Measurements from ENCODE around the gene ZBED5. TPM values are rescaled to one million over a fixed set of nuclear protein-coding genes. Genes with fewer than 3 reads are reported as not detected.
"Not testable (repeated sequence)": the region's sequence is repeated elsewhere in the genome, so short reads cannot be mapped to it uniquely, and the experiment has no call there.

Gene ZBED5
- total RNA-seq, 2 experiments from 2014 or later = 34.9 to 35.5 TPM

- no peak for ATAC-seq
- CTCF ChIA-PET = no interaction called here
- Mint-ChIP-seq H3K9me3 (ENCODE audit: low read depth) (peaks cover 2% of the 10 kb centered on the region), H3K27me3 (no peaks in the 10 kb centered on the region), H3K4me1 (no peaks in the 10 kb centered on the region), H3K36me3 (peaks cover 7% of the 10 kb centered on the region), H3K4me3 (no peak overlapping the region), H3K27ac (no peak overlapping the region)
- DNase-seq = no peak
These were observed 13.1 kb downstream of the ZBED5 start for GRCh38 chr11:10844796-10845195.

- Mint-ChIP-seq H3K4me3 (no peak overlapping the region), H3K36me3 (peaks cover 4% of the 10 kb centered on the region)
These were observed 13.5 kb downstream of the ZBED5 start for GRCh38 chr11:10844356-10844755.

GRCh38 chr11:10838881-10839280 is 19.0 kb downstream of the ZBED5 start:
- H3K4me1 Mint-ChIP-seq = no peaks in the 10 kb centered on the region
- no peak overlapping the region for H3K4me3 Mint-ChIP-seq
- no peaks in the 10 kb centered on the region for H3K9me3 Mint-ChIP-seq (ENCODE audit: low read depth)
- no peak overlapping the region for H3K27ac Mint-ChIP-seq
- CTCF ChIA-PET = interaction anchor here (1.6 kb wide), 1 partner anchor 15 kb away, joined by 4 read pairs; no protein-coding TSS in a partner anchor
- no peak for DNase-seq
- H3K36me3 Mint-ChIP-seq = peaks cover 2% of the 10 kb centered on the region
- ATAC-seq = no peak
- H3K27me3 Mint-ChIP-seq = no peaks in the 10 kb centered on the region

More at GRCh38 chr11:10844356-10844755, 13.5 kb downstream of the ZBED5 start:
- Mint-ChIP-seq H3K27ac (no peak overlapping the region), H3K27me3 (no peaks in the 10 kb centered on the region), H3K9me3 (ENCODE audit: low read depth) (peaks cover under 1% of the 10 kb centered on the region), H3K4me1 (no peaks in the 10 kb centered on the region)
- CTCF ChIA-PET = no interaction called here
- no peak for ATAC-seq
- DNase-seq = no peak

- no peak for DNase-seq
- Mint-ChIP-seq H3K27me3 (no peaks in the 10 kb centered on the region), H3K4me1 (no peaks in the 10 kb centered on the region), H3K9me3 (ENCODE audit: low read depth) (no peaks in the 10 kb centered on the region), H3K4me3 (no peak overlapping the region), H3K36me3 (peaks cover 2% of the 10 kb centered on the region), H3K27ac (no peak overlapping the region)
- CTCF ChIA-PET = interaction anchor here (1.6 kb wide), 1 partner anchor 16 kb away, joined by 4 read pairs; no protein-coding TSS in a partner anchor
- no peak for ATAC-seq
These were observed 19.8 kb downstream of the ZBED5 start for GRCh38 chr11:10838083-10838482.

- H3K4me1 Mint-ChIP-seq; H3K9me3 Mint-ChIP-seq (ENCODE audit: low read depth); H3K36me3 Mint-ChIP-seq; H3K27me3 Mint-ChIP-seq; CTCF ChIA-PET; H3K27ac Mint-ChIP-seq; ATAC-seq; H3K4me3 Mint-ChIP-seq; DNase-seq: not testable (repeated sequence)
These were observed 21.0 kb downstream of the ZBED5 start for GRCh38 chr11:10836884-10837283.

- CTCF ChIA-PET = no interaction called here
- no peak for ATAC-seq
- no peak overlapping the region for H3K27ac Mint-ChIP-seq
- H3K9me3 Mint-ChIP-seq (ENCODE audit: low read depth) = no peaks in the 10 kb centered on the region
- no peaks in the 10 kb centered on the region for H3K27me3 Mint-ChIP-seq
- no peaks in the 10 kb centered on the region for H3K4me1 Mint-ChIP-seq
- H3K36me3 Mint-ChIP-seq = peaks cover 2% of the 10 kb centered on the region
- H3K4me3 Mint-ChIP-seq = no peak overlapping the region
- no peak for DNase-seq
These were observed 28.7 kb downstream of the ZBED5 start for GRCh38 chr11:10829139-10829538.

- H3K9me3 Mint-ChIP-seq (ENCODE audit: low read depth) = no peaks in the 10 kb centered on the region
These were observed 29.5 kb downstream of the ZBED5 start for GRCh38 chr11:10828402-10828801.

GRCh38 chr11:10824888-10825287 is 33.0 kb downstream of the ZBED5 start:
- H3K27ac Mint-ChIP-seq = no peak overlapping the region
- H3K4me1 Mint-ChIP-seq = no peaks in the 10 kb centered on the region
- no peaks in the 10 kb centered on the region for H3K9me3 Mint-ChIP-seq (ENCODE audit: low read depth)
- H3K27me3 Mint-ChIP-seq = no peaks in the 10 kb centered on the region
- ATAC-seq = no peak
- H3K36me3 Mint-ChIP-seq = peaks cover 2% of the 10 kb centered on the region
- CTCF ChIA-PET = no interaction called here
- H3K4me3 Mint-ChIP-seq = no peak overlapping the region
- no peak for DNase-seq

More at GRCh38 chr11:10828402-10828801, 29.5 kb downstream of the ZBED5 start:
- CTCF ChIA-PET = no interaction called here
- peaks cover 2% of the 10 kb centered on the region for H3K36me3 Mint-ChIP-seq
- no peaks in the 10 kb centered on the region for H3K4me1 Mint-ChIP-seq
- ATAC-seq (no peak), DNase-seq (no peak)
- H3K27me3 Mint-ChIP-seq = no peaks in the 10 kb centered on the region
- H3K4me3 Mint-ChIP-seq = no peak overlapping the region
- H3K27ac Mint-ChIP-seq = no peak overlapping the region

GRCh38 chr11:10823152-10823579 is 34.7 kb downstream of the ZBED5 start:
- ATAC-seq = no peak
- no peak overlapping the region for H3K27ac Mint-ChIP-seq
- no peaks in the 10 kb centered on the region for H3K27me3 Mint-ChIP-seq
- H3K4me3 Mint-ChIP-seq = no peak overlapping the region
- H3K4me1 Mint-ChIP-seq = no peaks in the 10 kb centered on the region
- peaks cover 2% of the 10 kb centered on the region for H3K36me3 Mint-ChIP-seq
- CTCF ChIA-PET = no interaction called here
- no peaks in the 10 kb centered on the region for H3K9me3 Mint-ChIP-seq (ENCODE audit: low read depth)
- no peak for DNase-seq

- ATAC-seq; H3K9me3 Mint-ChIP-seq (ENCODE audit: low read depth); H3K27ac Mint-ChIP-seq; H3K4me1 Mint-ChIP-seq; H3K4me3 Mint-ChIP-seq; H3K27me3 Mint-ChIP-seq; CTCF ChIA-PET; DNase-seq; H3K36me3 Mint-ChIP-seq: not testable (repeated sequence)
These were observed 35.4 kb downstream of the ZBED5 start for GRCh38 chr11:10822491-10822890.

- H3K36me3 Mint-ChIP-seq = peaks cover 1% of the 10 kb centered on the region
- DNase-seq = no peak
- H3K4me3 Mint-ChIP-seq = no peak overlapping the region
- ATAC-seq = no peak
- peaks cover 4% of the 10 kb centered on the region for H3K27me3 Mint-ChIP-seq
- H3K9me3 Mint-ChIP-seq (ENCODE audit: low read depth) = no peaks in the 10 kb centered on the region
- CTCF ChIA-PET = no interaction called here
- no peak overlapping the region for H3K27ac Mint-ChIP-seq
- peaks cover 6% of the 10 kb centered on the region for H3K4me1 Mint-ChIP-seq
These were observed 39.3 kb downstream of the ZBED5 start for GRCh38 chr11:10818594-10818993.

- Mint-ChIP-seq H3K9me3 (ENCODE audit: low read depth) (no peaks in the 10 kb centered on the region), H3K27me3 (peaks cover 4% of the 10 kb centered on the region), H3K4me3 (no peak overlapping the region), H3K36me3 (peaks cover 6% of the 10 kb centered on the region), H3K4me1 (peaks cover 18% of the 10 kb centered on the region), H3K27ac (no peak overlapping the region)
- ATAC-seq (no peak), DNase-seq (no peak)
- CTCF ChIA-PET = no interaction called here
These were observed 43.9 kb downstream of the ZBED5 start for GRCh38 chr11:10813945-10814344.

GRCh38 chr11:10809373-10810160 is 48.3 kb downstream of the ZBED5 start:
- peak overlapping the region; percentile 99 for H3K27ac Mint-ChIP-seq
- DNase-seq (peak; percentile 65), ATAC-seq (peak; percentile 18)
- peak overlapping the region; percentile 86 for H3K4me3 Mint-ChIP-seq
- CTCF ChIA-PET = interaction anchor here (0.7 to 5.3 kb wide), 19 partner anchors 11 to 507 kb away, joined by 3 to 38 read pairs (median 3); partner anchors contain the start of genes CTR9, RNF141 and ZBED5
- H3K27me3 Mint-ChIP-seq = peaks cover 4% of the 10 kb centered on the region
- H3K4me1 Mint-ChIP-seq = peaks cover 42% of the 10 kb centered on the region
- no peaks in the 10 kb centered on the region for H3K9me3 Mint-ChIP-seq (ENCODE audit: low read depth)
- peaks cover 36% of the 10 kb centered on the region for H3K36me3 Mint-ChIP-seq

Measured in activated CD8-positive, alpha-beta memory T cell treated with anti-CD3 and anti-CD28 coated beads, Interleukin-2, amount 10 ng/mL, durations not matched to agents 7 days and 5 days (primary cell).